Measurements from ENCODE around the gene DNMT3A. TPM values are rescaled to one million over a fixed set of nuclear protein-coding genes. Genes with fewer than 3 reads are reported as not detected.

DNMT3A gene
- total RNA-seq, 1 donor from 2014 or later: 49.9 TPM

DNA sequence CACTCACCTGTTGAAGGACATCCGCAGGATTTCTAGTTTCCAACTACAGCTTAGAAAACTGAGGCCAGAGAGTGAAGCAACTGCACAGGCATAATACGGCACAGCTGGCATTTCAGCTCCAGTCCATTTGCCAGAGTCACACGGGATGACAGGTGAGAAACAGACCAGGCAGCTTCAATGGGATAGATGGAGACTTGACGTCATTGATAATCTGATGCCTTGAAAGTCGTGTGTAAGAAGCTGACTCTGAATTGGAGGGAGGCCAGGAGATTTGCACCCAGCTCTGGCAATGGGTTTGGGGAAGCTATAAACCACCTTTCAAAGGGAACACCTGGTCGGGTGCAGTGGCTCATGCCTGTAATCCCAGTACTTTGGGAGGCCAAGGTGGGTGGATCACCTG lies 12.4 kb upstream of the DNMT3A start:
- Mint-ChIP-seq H3K4me1 (peaks cover 8% of the 10 kb centered on the region), H3K36me3 (ENCODE audit: low read depth) (no peaks in the 10 kb centered on the region), H3K9me3 (peaks cover 5% of the 10 kb centered on the region), H3K4me3 (no peak overlapping the region), H3K27me3 (peaks cover 7% of the 10 kb centered on the region), H3K27ac (peak overlapping the region; percentile 6)
- DNase-seq (no peak), ATAC-seq (ENCODE audit: low read depth) (no peak)
- TF ChIP-seq, protein P1, sequence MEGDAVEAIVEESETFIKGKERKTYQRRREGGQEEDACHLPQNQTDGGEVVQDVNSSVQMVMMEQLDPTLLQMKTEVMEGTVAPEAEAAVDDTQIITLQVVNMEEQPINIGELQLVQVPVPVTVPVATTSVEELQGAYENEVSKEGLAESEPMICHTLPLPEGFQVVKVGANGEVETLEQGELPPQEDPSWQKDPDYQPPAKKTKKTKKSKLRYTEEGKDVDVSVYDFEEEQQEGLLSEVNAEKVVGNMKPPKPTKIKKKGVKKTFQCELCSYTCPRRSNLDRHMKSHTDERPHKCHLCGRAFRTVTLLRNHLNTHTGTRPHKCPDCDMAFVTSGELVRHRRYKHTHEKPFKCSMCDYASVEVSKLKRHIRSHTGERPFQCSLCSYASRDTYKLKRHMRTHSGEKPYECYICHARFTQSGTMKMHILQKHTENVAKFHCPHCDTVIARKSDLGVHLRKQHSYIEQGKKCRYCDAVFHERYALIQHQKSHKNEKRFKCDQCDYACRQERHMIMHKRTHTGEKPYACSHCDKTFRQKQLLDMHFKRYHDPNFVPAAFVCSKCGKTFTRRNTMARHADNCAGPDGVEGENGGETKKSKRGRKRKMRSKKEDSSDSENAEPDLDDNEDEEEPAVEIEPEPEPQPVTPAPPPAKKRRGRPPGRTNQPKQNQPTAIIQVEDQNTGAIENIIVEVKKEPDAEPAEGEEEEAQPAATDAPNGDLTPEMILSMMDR (IDR thresholded peaks at IDR 0.05): no peak
- POLR2A ChIA-PET: interaction anchor here (2.5 kb wide), 1 partner anchor 8 kb away, joined by 17 read pairs; no protein-coding TSS in a partner anchor
- CTCF ChIA-PET: no interaction called here
- intact Hi-C loops (cut with micrococcal nuclease): no loop called here

- TF ChIP-seq, protein P1 (IDR thresholded peaks at IDR 0.05): no peak
- ATAC-seq (ENCODE audit: low read depth) (no peak), DNase-seq (no peak)
- H3K4me1 Mint-ChIP-seq: peaks cover 11% of the 10 kb centered on the region
- H3K27ac Mint-ChIP-seq: no peak overlapping the region
- ChIA-PET POLR2A (no interaction called here), CTCF (interaction anchor here (0.6 to 1.0 kb wide), 2 partner anchors 13 to 321 kb away, joined by 3 read pairs; no protein-coding TSS in a partner anchor)
- intact Hi-C loops (cut with micrococcal nuclease): no loop called here
- peaks cover 5% of the 10 kb centered on the region for H3K9me3 Mint-ChIP-seq
- H3K27me3 Mint-ChIP-seq: peaks cover 5% of the 10 kb centered on the region
- H3K4me3 Mint-ChIP-seq: no peak overlapping the region
- no peaks in the 10 kb centered on the region for H3K36me3 Mint-ChIP-seq (ENCODE audit: low read depth)
Observed at GRCh38 chr2:25349397-25349796, 7.7 kb upstream of the DNMT3A start.

- Mint-ChIP-seq H3K27me3 (peaks cover 5% of the 10 kb centered on the region), H3K4me3 (no peak overlapping the region), H3K36me3 (ENCODE audit: low read depth) (no peaks in the 10 kb centered on the region), H3K4me1 (peaks cover 12% of the 10 kb centered on the region), H3K9me3 (peaks cover 5% of the 10 kb centered on the region), H3K27ac (no peak overlapping the region)
- ChIA-PET POLR2A (no interaction called here), CTCF (interaction anchor here (1.7 kb wide), 1 partner anchor 14 kb away, joined by 3 read pairs; no protein-coding TSS in a partner anchor)
- no peak for DNase-seq
- TF ChIP-seq, protein P1 (IDR thresholded peaks at IDR 0.05): no peak
- ATAC-seq (ENCODE audit: low read depth): no peak
- intact Hi-C loops (cut with micrococcal nuclease): no loop called here
Observed at GRCh38 chr2:25347846-25348245, 6.1 kb upstream of the DNMT3A start.

- Mint-ChIP-seq H3K4me3 (no peak overlapping the region), H3K4me1 (peaks cover 16% of the 10 kb centered on the region), H3K36me3 (ENCODE audit: low read depth) (no peaks in the 10 kb centered on the region), H3K27ac (no peak overlapping the region), H3K27me3 (peaks cover 2% of the 10 kb centered on the region), H3K9me3 (peaks cover 5% of the 10 kb centered on the region)
- no peak for ATAC-seq (ENCODE audit: low read depth)
- TF ChIP-seq, protein P1 (IDR thresholded peaks at IDR 0.05): no peak
- POLR2A ChIA-PET: interaction anchor here (0.6 to 0.9 kb wide), 2 partner anchors 18 to 68 kb away, joined by 4 read pairs; no protein-coding TSS in a partner anchor
- DNase-seq: no peak
- intact Hi-C loops (cut with micrococcal nuclease): no loop called here
- CTCF ChIA-PET: interaction anchor here (1.7 kb wide), 1 partner anchor 15 kb away, joined by 3 read pairs; no protein-coding TSS in a partner anchor
Observed at GRCh38 chr2:25347205-25347815, 5.6 kb upstream of the DNMT3A start.

- intact Hi-C loops (cut with micrococcal nuclease): loop anchor here (2.0 to 5.0 kb wide), 2 partner anchors 77 to 176 kb away; partner anchors contain the start of gene POMC
- no peak for ATAC-seq (ENCODE audit: low read depth)
- Mint-ChIP-seq H3K4me1 (peaks cover 12% of the 10 kb centered on the region), H3K36me3 (ENCODE audit: low read depth) (no peaks in the 10 kb centered on the region), H3K27me3 (peaks cover 1% of the 10 kb centered on the region), H3K9me3 (no peaks in the 10 kb centered on the region), H3K4me3 (peak overlapping the region; percentile 84), H3K27ac (no peak overlapping the region)
- ChIA-PET POLR2A (interaction anchor here (0.7 to 2.2 kb wide), 8 partner anchors 19 to 223 kb away, joined by 3 to 15 read pairs (median 5); no protein-coding TSS in a partner anchor), CTCF (interaction anchor here (0.8 to 2.1 kb wide), 8 partner anchors 19 to 224 kb away, joined by 3 to 11 read pairs (median 4); no protein-coding TSS in a partner anchor)
- DNase-seq: no peak
- TF ChIP-seq, protein P1 (IDR thresholded peaks at IDR 0.05): no peak
Observed at GRCh38 chr2:25343187-25343825, 1.6 kb upstream of the DNMT3A start.

Data from activated B cell treated with CpG ODN at 0.5 μM for 24 hours (primary cell).